ENCODE measurements around the gene CPT1B.
A peak's percentile ranks its signal among the peaks of the same experiment; 100 is the strongest.
"Not testable (repeated sequence)": the region's sequence is repeated elsewhere in the genome, so short reads cannot be mapped to it uniquely, and the experiment has no call there.

The CPT1B gene

GRCh38 chr22:50526108-50526833 is 52.0 kb downstream of the CPT1B start:
- Mint-ChIP-seq H3K9me3 (no peaks in the 10 kb centered on the region), H3K27me3 (no peaks in the 10 kb centered on the region), H3K27ac (peak overlapping the region; percentile 89 to 95), H3K4me3 (peak overlapping the region; percentile 95 to 100), H3K4me1 (peaks cover 58% of the 10 kb centered on the region)
- DNase-seq: peak; percentile 93 to 94
- peak; percentile 58 for ATAC-seq

GRCh38 chr22:50525858-50526107 is 52.4 kb downstream of the CPT1B start:
- Mint-ChIP-seq H3K27ac (peak overlapping the region in 1 of 2 donors; percentile 96), H3K4me1 (peaks cover 58% of the 10 kb centered on the region), H3K4me3 (peak overlapping the region; percentile 88 to 95), H3K27me3 (no peaks in the 10 kb centered on the region), H3K9me3 (no peaks in the 10 kb centered on the region)
- ATAC-seq (no peak), DNase-seq (no peak)

DNA sequence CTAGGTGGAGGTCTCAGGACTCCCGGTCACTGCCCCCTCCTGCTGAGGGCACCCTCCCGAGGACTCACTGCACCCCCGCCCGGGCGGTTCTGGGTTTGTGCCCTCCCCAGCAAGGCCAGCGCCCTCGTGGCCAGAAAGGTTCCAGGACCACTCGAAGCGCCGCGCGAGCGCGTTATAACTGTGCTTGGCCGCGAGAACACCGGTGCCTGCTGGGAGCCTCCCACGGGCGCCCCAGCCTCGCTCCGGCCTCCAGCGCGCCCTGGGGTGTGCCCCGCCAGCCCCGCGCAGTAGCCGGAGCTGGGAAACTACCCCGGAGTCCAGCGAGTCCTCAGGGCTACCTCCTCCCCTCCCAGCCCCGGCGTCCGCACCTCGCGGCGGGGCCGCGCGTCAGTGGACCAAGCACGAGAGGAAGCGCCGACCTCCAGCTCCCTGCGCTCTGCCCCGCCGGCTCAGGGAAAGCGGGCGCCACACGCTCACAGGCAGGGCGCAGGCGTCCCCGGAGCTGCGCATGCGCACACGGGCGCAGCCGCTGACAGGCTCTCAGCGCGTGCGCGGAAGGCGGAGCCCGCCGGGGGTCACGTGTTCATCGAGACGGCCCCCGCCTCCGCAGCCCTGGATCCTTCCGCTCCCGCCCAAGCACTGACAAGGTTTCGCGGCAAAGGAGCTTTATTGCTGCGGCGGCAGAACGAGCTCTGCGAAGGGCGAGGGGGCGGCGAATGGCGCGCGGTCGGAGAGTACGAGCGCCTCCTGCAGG is 52.9 kb downstream of the CPT1B start, which contains the start of gene SCO2:
TSS of gene SCO2 (minus strand) at position 495 of the 754 bp plus-strand sequence. CDS start 1,187 bp downstream, outside the sequence.
- DNase-seq (peak; percentile 98), ATAC-seq (peak; percentile 62)
- H3K4me3 Mint-ChIP-seq: peak within 1 kb of the TSS; percentile 95 to 100
- H3K27ac Mint-ChIP-seq: peak within 1 kb of the TSS; percentile 91 to 96
- H3K27me3 Mint-ChIP-seq: no peaks in the 10 kb centered on the region
- peaks cover 58% of the 10 kb centered on the region for H3K4me1 Mint-ChIP-seq
- H3K9me3 Mint-ChIP-seq: no peaks in the 10 kb centered on the region

DNA sequence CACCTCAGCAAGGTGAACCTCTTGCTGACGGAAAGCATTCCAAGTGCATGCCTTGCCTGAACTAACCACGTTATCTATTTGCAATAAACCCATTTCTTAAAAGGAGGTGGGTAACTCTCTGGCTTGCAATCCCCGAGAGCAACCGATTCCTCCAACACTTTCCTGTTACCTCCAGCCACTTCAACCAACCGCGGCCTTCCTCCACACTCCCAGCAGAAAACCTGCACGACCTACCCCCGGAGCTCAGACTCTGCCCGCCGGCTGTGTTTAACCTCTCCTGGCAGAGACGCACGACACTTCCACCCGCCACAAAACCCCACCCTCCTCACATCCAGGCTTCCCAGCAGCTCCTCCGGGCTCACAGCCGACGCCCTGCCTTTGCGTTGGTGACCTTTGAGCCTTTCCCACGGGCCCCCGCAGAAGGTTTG is 53.5 kb downstream of the CPT1B start:
- Mint-ChIP-seq H3K4me1 (peaks cover 58% of the 10 kb centered on the region), H3K9me3 (no peaks in the 10 kb centered on the region), H3K27ac (peak overlapping the region; percentile 91 to 96), H3K27me3 (no peaks in the 10 kb centered on the region), H3K4me3 (peak overlapping the region; percentile 88 to 95)
- DNase-seq (no peak), ATAC-seq (no peak)

- Mint-ChIP-seq H3K9me3 (no peaks in the 10 kb centered on the region), H3K27ac (peak overlapping the region; percentile 91 to 96), H3K4me3 (peak overlapping the region; percentile 88 to 95), H3K27me3 (no peaks in the 10 kb centered on the region), H3K4me1 (peaks cover 55% of the 10 kb centered on the region)
- DNase-seq (peak in 1 of 2 donors; percentile 25), ATAC-seq (no peak)
Observed at GRCh38 chr22:50523806-50524675, 54.2 kb downstream of the CPT1B start.

DNA sequence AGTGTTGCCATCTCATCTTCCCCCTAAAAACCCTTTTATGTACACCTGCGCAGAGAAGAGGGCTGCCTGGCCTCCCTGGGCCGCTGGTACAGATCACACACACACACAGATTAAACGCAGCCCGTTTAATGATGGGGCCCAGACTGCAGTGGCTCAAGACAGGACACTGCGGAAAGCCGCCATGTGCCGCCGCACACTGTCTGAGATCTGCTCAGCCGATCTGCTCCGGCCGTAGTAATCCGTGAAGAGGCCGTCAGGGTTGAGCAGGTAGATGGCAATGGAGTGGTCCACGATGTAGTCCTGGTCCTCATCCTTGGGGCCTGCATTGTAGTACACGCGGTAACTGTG is 54.8 kb downstream of the CPT1B start:
- Mint-ChIP-seq H3K4me1 (peaks cover 49% of the 10 kb centered on the region), H3K9me3 (no peaks in the 10 kb centered on the region), H3K27ac (no peak overlapping the region), H3K4me3 (peak overlapping the region in 1 of 2 donors; percentile 95), H3K27me3 (no peaks in the 10 kb centered on the region)
- no peak for DNase-seq
- ATAC-seq: no peak

GRCh38 chr22:50522806-50523438 is 55.3 kb downstream of the CPT1B start:
- DNase-seq: peak in 1 of 2 donors; percentile 21
- H3K27me3 Mint-ChIP-seq: no peaks in the 10 kb centered on the region
- H3K4me1 Mint-ChIP-seq: peaks cover 44% of the 10 kb centered on the region
- H3K4me3 Mint-ChIP-seq: peak overlapping the region; percentile 24 to 26
- no peak for ATAC-seq
- no peaks in the 10 kb centered on the region for H3K9me3 Mint-ChIP-seq
- H3K27ac Mint-ChIP-seq: peak overlapping the region in 1 of 2 donors; percentile 89

DNA sequence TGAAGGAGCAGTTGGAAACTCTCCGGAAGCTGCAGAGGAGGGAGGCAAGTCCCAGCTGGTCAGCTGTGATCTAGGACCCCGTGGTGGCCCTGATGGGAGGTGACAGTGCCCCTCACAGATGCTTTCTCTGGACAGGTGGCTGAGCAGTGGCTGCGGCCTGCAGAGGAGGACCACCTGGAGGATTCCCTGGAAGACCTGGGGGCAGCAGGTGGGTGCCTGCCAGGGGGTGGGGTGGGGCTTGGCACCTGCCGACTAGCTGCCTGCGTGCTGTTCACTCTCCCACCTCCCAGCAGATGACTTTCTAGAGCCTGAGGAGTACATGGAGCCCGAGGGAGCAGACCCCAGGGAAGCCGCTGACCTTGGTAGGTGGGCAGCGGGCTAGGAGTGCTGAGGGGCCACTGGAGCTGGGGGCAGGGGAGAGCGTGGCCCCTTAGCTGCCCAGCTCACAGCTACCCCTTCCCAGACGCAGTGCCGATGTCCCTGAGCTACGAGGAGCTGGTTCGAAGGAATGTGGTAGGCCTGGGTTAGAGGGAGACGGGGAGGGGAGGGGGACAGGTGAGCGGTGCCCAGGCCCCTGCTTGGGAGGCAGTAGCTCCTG is 55.9 kb downstream of the CPT1B start:
- ATAC-seq (no peak), DNase-seq (no peak)
- no peaks in the 10 kb centered on the region for H3K9me3 Mint-ChIP-seq
- no peaks in the 10 kb centered on the region for H3K27me3 Mint-ChIP-seq
- peak overlapping the region in 1 of 2 donors; percentile 17 for H3K4me3 Mint-ChIP-seq
- peaks cover 38% of the 10 kb centered on the region for H3K4me1 Mint-ChIP-seq
- H3K27ac Mint-ChIP-seq: peak overlapping the region in 1 of 2 donors; percentile 95

DNA sequence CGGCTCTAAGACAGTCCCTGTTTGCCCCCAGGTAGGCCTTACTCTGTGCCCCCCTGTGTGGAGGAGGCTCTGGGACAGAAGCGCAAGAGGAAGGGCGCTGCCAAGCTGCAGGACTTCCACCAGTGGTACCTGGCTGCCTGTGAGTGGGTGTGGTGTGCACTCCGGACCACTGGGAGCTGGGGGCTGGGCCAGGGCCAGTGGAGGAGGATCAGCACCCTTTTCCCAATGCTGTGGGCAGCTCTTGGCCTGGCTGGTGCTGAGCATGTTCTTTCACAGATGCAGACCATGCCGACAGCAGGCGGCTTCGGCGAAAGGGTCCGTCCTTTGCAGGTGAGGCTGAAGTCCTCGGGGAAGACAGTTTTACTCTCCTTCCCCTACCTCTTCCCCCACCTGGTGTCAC is 56.5 kb downstream of the CPT1B start:
- no peak overlapping the region for H3K27ac Mint-ChIP-seq
- H3K27me3 Mint-ChIP-seq: no peaks in the 10 kb centered on the region
- peaks cover 32% of the 10 kb centered on the region for H3K4me1 Mint-ChIP-seq
- H3K4me3 Mint-ChIP-seq: no peak overlapping the region
- no peaks in the 10 kb centered on the region for H3K9me3 Mint-ChIP-seq
- DNase-seq: no peak
- no peak for ATAC-seq

GRCh38 chr22:50520826-50521453 is 57.3 kb downstream of the CPT1B start:
- ATAC-seq: no peak
- H3K4me3 Mint-ChIP-seq: no peak overlapping the region
- no peak overlapping the region for H3K27ac Mint-ChIP-seq
- no peaks in the 10 kb centered on the region for H3K9me3 Mint-ChIP-seq
- peaks cover 33% of the 10 kb centered on the region for H3K4me1 Mint-ChIP-seq
- H3K27me3 Mint-ChIP-seq: no peaks in the 10 kb centered on the region
- DNase-seq: no peak

GRCh38 chr22:50520184-50520583 is 58.0 kb downstream of the CPT1B start:
- H3K27ac Mint-ChIP-seq, H3K27me3 Mint-ChIP-seq, DNase-seq, H3K4me3 Mint-ChIP-seq, ATAC-seq, H3K9me3 Mint-ChIP-seq: not testable (repeated sequence)
- H3K4me1 Mint-ChIP-seq: peaks cover 37% of the 10 kb centered on the region

DNA sequence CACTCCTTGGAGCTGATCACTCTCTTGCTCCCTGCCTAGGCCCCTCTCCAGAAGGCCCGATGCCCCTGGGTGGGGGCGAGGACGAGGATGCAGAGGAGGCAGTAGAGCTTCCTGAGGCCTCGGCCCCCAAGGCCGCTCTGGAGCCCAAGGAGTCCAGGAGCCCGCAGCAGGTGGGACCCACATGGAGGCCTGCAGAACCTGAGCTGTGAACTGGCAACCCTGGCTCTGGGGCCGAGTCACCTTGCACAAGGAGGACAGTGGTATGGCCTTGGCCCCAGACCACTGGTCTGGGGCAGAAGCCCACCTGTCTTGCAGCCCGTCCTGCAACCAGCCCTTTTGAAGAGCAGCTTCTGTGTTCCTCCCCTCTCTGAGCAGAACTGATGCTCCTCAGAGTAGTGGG is 59.1 kb downstream of the CPT1B start:
- H3K27me3 Mint-ChIP-seq: no peaks in the 10 kb centered on the region
- no peak overlapping the region for H3K4me3 Mint-ChIP-seq
- H3K9me3 Mint-ChIP-seq: no peaks in the 10 kb centered on the region
- ATAC-seq: no peak
- peaks cover 37% of the 10 kb centered on the region for H3K4me1 Mint-ChIP-seq
- DNase-seq: no peak
- H3K27ac Mint-ChIP-seq: peak overlapping the region in 1 of 2 donors; percentile 37
